Right lobe of liver (tissue), 4 donors: ENCODE measurements around the gene ANKRD65.

ENCODE experiments used
- CTCF ChIP-seq, 4 donors: fragments of 200-600 bp in 3 of 4; fragments of 450-650 bp in 1 of 4; IDR thresholded peaks; one replicate each; pipeline versions ENCODE4 v1.5.1 to v1.8.0; 2016 to 2022; ENCODE audit warnings: antibody characterized with exemption in 4 of 4, mild to moderate bottlenecking in 2 of 4
- POLR2A ChIP-seq: fragments of 450-650 bp; IDR thresholded peaks from one replicate; pipeline ENCODE4 v1.6.1; 2017; ENCODE audit warnings: antibody characterized with exemption, mild to moderate bottlenecking
- donor health status: DM: no; HTN: no; CAD: no.
- donor health status: DM: no; HTN: no; CAD: no.
- donor health status: DM: no; HTN: yes; CAD: no.

GRCh38 chr1:1438531-1439381 is 17.7 kb upstream of the ANKRD65 start:
- TF ChIP-seq POLR2A: no peak
- TF ChIP-seq CTCF (IDR thresholded peaks at IDR 0.05): no peak
